GM19452 (cell line): ENCODE measurements around the gene SORBS1.
A peak's percentile ranks its signal among the peaks of the same experiment; 100 is the strongest.

ENCODE experiments used
- ATAC-seq: cut with Tn5 transposase; IDR thresholded peaks from one replicate; pipeline ENCODE4 v1.9.1; 2021; ENCODE audit not compliant: unreplicated experiment

Gene SORBS1

DNA sequence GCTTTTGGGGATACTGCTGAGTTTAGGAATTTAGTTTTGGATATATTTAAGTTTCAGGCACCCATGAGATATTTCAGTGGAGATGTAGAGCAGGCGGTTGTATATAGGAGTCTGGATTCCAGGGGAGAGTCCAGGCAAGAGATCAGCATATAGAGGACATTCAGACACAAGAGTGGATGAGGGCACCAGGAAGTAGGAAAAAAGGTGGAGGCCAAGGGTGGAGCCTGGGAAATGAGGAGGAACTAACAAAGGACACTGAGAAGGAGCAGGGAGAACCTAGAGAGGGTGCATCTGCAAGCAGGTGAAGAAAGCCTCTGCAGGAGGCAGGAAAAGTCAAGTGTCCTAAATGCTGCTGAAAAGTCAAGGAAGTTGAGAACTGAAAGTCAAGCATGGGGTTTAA is 257.2 kb downstream of the SORBS1 start:
- ATAC-seq, result no peak

GRCh38 chr10:95303535-95303934 is 257.6 kb downstream of the SORBS1 start:
- ATAC-seq, result no peak

- ATAC-seq, result no peak
Observed at GRCh38 chr10:95300022-95300539, 261.1 kb downstream of the SORBS1 start.

- ATAC-seq, result peak; percentile 38
Observed at GRCh38 chr10:95297402-95297801, 263.8 kb downstream of the SORBS1 start.

DNA sequence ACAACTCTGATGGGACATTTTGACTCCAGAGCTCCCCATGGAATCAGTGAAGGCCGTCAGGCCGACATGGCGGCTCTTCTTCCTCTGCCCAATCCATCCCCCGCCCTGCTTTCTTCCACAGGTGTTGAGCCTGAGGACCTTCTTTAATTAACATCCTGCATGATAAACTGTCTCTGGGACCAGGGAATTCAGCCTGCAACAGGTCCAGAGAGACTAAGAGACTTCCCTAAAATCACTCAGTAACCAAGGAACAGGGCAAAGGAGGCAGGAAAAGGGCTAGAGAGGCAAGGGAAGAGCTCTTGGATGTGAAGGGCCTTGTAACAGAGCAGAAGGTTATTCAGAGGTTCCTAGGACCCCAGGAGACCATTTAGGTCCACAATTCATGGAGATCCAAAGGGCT is 264.4 kb downstream of the SORBS1 start:
- no peak for ATAC-seq

DNA sequence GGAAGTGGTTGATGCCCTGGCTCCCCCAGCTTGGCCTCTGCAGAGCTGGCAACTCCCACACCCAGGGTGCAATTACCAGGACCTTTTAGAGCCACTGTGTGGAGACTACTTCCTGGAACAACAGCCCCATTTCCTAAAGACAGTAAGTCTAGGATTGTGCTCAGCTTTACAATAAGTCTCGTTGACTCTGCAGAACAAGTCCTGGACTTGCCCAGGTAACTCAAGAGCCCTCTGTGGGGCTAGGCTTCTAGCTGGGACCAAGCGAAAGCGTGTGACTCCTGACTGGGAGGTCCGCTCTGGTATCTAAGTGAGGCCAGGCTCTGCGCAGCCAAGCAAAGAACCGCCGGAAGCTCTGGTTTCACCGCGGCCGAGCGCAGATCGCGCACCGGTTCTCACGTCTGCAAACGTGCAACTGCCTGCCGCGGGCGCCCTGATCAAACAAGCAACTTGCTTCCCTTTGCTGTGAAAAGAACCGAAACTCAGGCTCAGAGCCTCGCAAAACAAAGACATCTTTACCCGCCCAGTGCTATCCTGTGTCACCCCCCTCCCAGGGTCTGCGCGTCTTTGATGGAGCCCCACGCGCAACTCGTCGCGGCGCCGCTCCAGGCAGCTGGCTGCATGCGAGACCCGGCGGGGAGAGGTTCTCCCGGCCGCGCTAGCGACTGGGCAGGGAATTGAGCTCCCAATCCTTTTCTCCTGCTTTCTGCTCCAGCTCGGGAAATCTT is 266.0 kb downstream of the SORBS1 start:
- ATAC-seq, result peak; percentile 80

DNA sequence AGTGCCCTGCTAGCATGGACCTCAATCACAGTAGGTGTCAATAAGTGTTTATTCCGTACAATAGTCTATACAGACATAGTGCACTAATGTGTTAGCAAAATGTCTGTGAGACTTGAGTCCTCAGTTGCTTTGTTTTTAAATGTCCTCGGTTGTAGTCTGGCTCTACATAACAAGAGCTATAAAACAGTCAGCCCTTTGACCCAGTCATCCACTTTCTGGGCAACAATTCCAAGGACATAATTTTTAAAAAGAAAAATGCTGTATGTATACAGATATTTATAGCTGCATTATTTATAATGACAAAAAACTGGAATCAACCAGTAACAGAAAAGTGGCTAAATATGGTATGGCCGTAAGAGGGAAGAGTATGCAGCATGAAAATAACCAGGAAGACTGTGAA is 267.5 kb downstream of the SORBS1 start:
- ATAC-seq, result no peak

GRCh38 chr10:95291365-95292039 is 269.7 kb downstream of the SORBS1 start:
- no peak for ATAC-seq

DNA sequence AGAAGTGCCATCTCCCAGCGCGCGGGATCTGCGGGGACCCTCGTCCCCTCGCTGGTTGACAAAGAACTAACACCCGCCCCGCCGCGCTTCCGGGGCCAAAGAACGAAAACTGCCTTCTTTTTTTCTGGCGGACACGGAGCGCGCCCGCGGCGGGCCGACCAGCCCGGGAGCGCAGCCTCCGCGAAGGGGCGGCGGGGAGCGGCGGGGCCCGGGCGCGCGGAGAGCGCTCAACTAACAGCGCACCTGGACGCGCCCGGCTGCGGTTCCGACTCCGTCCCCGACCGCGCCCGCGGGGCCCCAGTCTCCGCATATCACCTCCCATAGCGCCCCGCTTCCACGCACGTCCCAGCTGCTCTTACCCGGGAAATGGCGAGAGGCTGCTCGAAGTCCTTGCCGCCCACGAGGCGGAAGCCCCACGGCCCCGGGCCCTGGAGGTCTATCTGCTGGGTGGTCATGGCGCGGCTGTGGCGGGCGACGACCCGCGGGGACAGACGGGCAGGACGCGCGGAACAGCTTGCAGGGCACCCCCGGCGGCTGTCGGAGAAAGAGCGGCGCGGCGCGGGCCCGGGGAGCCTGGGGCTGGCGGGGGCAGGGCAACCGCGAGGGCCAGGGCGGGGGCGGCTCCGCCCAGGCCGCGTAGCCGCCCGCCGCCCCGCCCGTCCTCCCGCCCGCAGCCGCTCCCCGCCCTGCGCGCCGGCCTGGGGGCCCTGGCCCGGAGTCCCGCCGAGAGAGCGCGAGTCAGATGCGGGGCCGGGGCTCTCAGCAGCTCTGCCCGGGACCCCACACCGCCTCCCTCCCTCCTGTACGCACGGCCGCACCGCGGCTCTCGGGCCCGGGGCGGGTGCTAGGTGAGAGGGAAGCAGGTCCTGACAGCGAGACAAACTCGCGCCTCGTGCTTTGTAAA is 270.5 kb downstream of the SORBS1 start, which contains the start of gene PDLIM1:
Gene PDLIM1 (minus strand): TSS at position 543 of the 904 bp plus-strand sequence. CDS start 88 bp downstream, at position 455.
- ATAC-seq, result peak; percentile 37

- ATAC-seq, result no peak
Observed at GRCh38 chr10:95289921-95290421, 271.2 kb downstream of the SORBS1 start.

GRCh38 chr10:95289003-95289920 is 271.9 kb downstream of the SORBS1 start:
- ATAC-seq, result no peak

DNA sequence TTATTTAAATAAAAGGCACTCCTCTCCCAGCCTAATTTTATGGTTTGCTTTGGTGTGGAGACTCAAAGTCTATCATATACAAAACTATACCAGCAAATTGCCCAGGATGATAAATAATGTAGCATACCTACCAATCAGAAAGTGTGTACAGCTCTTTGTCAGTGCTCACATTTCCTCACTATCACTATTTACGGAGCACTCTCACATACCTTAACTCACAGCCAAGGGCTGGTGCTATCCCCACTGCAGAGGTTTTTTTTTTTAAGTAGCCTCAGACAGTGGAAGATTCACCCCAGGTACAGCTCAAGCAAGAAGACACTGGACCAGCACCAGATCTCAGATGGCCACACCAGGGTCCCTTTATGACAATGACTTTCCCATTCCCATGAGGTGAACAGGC is 272.9 kb downstream of the SORBS1 start:
- no peak for ATAC-seq

DNA sequence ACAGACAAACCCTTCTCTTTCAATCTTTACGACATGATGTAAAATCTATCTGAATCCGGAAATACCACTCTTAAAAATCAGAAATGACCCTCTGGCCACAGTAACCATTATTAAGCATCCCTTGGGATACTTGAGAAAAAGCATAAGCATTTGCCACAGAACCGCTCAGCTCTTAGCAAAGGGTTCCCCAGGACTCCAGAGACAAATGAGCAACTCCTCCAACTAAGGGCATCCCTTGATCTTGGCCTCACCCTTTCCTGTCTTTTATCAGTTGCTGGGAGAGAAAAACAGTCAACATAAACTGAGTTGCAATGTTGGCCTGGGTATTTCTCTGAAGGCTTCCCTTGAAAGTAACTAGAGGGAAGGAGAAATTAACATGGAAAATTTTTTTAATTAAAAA is 273.9 kb downstream of the SORBS1 start:
- no peak for ATAC-seq

DNA sequence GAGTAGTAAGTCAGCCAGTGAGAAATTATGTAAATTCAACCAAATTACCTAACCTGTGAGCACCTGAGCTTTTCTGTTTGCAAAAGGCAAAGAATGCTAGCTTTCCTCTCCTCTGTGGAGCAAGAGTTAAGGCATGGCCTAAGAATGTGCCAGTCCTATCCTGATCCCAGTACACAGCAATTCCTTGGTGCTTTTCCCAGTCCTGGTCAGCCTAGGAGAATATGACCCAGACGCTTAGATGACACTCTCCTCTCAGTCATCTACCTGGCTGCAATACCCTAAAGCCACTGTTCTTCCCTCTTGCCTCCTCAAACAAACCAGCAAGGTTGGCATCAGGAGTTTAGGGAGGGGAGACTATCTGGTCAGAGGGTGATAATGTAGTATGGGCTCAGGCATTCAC is 274.5 kb downstream of the SORBS1 start:
- no peak for ATAC-seq

DNA sequence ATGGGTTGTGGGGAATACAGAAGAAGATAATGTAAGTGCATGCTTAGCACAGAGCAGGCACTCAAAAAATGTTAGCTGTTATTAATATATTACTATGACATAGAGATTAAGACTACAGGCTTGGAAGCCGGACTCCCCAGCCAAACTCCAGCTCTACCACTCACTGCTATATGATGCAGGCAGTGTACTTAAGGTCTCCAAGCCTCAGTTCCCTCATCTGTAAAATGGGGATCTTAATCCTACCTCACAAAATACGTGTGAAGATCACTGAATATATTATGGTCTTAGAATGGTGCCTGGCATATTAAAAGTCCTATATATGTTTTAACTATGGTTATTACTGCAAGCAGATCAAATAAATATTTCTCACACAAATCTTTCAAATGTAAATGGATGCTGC is 275.6 kb downstream of the SORBS1 start:
- ATAC-seq, result no peak

GRCh38 chr10:95284807-95285206 is 276.4 kb downstream of the SORBS1 start:
- ATAC-seq, result peak; percentile 62

DNA sequence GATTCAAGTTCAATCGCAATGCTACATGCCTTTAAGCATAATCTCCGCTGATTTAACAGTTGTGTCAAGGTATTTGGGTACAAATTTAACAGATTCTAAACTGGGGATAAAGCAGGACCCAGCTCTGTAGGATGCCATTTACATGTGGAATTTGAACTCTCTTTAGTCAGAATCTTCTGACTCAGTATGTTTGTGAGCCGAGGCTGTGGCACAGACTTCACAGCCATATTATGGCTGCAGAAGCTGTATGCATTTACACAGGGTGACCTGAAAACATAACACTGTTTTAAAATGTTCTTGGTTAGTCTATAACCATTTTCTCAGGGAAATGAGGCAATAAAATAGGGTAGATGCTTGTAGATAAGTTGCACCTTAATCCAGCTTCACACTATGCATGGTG is 279.1 kb downstream of the SORBS1 start:
- no peak for ATAC-seq

DNA sequence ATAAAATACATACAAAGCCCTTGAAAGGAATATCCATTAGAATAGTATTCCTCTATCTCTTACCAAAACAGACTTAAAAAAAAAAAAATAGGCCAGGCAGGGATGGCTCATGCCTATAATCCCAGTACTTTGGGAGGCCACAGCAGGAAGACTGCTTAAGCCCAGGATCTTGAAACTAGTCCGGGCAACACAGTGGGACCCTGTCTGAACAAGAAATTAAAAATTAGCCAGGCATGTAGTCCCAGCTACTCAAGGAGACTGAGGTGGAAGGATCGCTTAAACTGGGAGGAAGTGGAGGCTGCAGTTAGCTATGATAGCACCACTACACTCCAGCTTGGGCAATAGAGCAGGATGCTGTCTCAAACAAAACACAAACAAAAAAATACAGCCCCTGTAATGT is 280.0 kb downstream of the SORBS1 start:
- no peak for ATAC-seq

DNA sequence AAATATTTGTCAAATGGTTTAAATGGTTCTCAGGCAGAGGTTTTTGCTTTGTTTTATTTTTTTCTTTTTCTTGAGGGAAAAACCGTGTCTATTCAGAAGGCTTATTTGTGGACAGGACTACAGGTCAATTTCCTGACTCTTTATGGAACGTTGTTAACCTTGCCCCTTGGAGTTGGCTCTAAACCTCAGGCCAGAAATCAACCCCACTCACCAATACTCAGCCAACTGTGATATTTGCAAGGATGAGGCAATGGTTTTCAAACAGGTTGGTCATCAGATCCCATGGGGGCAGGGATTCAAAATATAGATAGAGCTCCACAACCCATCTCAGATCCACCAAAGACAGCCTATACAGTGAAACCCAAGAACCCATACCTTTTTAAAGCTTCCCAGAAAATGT is 280.5 kb downstream of the SORBS1 start:
- ATAC-seq, result no peak
